Astrocyte (in vitro differentiated cells and primary cell): Measurements from ENCODE around the gene PHKA2.

ENCODE experiments used
- EZH2 ChIP-seq: IDR thresholded peaks from 2 replicates; pipeline ENCODE4 v1.6.1; 2012; ENCODE audit warnings: mild to moderate bottlenecking, low read length, inconsistent platforms; ENCODE audit not compliant: insufficient read depth
- TF ChIP-seq, protein P1 (sequence below): IDR thresholded peaks from 2 replicates; pipeline ENCODE4 v1.5.1; 2011; ENCODE audit warnings: low read depth, mild to moderate bottlenecking, inconsistent platforms, low read length, moderate library complexity; ENCODE audit not compliant: insufficient read depth

DNA sequence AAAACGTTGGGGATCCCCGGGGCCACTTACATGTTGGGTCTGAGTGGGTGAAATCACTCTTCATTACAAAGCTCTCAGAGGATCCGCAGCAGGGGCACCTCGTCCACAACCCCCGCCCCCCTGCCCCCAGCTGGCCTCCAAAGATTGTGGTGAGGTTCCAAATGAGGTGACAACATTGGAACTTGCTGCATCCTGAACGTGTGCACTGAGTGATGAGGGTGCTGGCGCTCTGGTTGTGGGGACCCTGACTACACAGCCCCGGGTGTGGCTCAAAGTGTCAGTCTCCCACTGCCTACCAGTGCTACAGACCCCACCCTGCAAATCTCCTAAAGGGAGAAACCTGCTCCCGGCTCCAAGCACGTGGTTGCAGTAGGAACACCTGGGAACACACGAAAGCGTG is 111.9 kb downstream of the PHKA2 start:
- TF ChIP-seq, protein P1, sequence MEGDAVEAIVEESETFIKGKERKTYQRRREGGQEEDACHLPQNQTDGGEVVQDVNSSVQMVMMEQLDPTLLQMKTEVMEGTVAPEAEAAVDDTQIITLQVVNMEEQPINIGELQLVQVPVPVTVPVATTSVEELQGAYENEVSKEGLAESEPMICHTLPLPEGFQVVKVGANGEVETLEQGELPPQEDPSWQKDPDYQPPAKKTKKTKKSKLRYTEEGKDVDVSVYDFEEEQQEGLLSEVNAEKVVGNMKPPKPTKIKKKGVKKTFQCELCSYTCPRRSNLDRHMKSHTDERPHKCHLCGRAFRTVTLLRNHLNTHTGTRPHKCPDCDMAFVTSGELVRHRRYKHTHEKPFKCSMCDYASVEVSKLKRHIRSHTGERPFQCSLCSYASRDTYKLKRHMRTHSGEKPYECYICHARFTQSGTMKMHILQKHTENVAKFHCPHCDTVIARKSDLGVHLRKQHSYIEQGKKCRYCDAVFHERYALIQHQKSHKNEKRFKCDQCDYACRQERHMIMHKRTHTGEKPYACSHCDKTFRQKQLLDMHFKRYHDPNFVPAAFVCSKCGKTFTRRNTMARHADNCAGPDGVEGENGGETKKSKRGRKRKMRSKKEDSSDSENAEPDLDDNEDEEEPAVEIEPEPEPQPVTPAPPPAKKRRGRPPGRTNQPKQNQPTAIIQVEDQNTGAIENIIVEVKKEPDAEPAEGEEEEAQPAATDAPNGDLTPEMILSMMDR: no peak
- TF ChIP-seq EZH2: no peak
